Measurements from ENCODE around the gene C6orf132. TPM values are rescaled to one million over a fixed set of nuclear protein-coding genes. Genes with fewer than 3 reads are reported as not detected.

C6orf132 gene
- total and polyA plus RNA-seq, 2 of the 8 experiments (the other 6 are each of a cell fraction or from before 2014, with no cell fraction given) = 31.5 to 64.0 TPM

GRCh38 chr6:42105156-42105648 is 37.2 kb downstream of the C6orf132 start:
- Histone ChIP-seq H2BK15ac (ENCODE audit: low read length) (no peak overlapping the region), H3K27ac (ENCODE audit: low read depth, low read length) (no peak overlapping the region), H2AFZ (ENCODE audit: low read length) (no peak overlapping the region), H3K27me3 (replicated peaks in 1 of 4; ENCODE audit: control insufficient read depth in 3 of 4, extremely low read depth in 1 of 4, insufficient read depth in 3 of 4, low read length in 3 of 4) (no peaks in the 10 kb centered on the region; a peak in 1 of 7 replicates), H3K4ac (replicated peaks; ENCODE audit: insufficient read length, low read depth, low read length) (no peak overlapping the region), H4K91ac (replicated peaks; ENCODE audit: insufficient read length, low read length) (no peak overlapping the region), H3K36me3 (ENCODE audit: control insufficient read depth in 2 of 4, insufficient read depth in 4 of 4, low read length in 3 of 4) (peaks cover 7 to 34% (median 25%) of the 10 kb centered on the region in 4 experiments; a peak in 7 of 8 replicates), H3K4me3 (ENCODE audit: extremely low read depth in 1 of 4, insufficient read depth in 2 of 4, low read depth in 3 of 4, low read length in 4 of 4) (peak overlapping the region in 2 of 4 experiments; percentile 10 to 57; a peak in 3 of 8 replicates), H2BK5ac (ENCODE audit: low read depth, low read length) (no peak overlapping the region), H2AK5ac (ENCODE audit: low read depth, low read length) (no peak overlapping the region), H3K14ac (ENCODE audit: insufficient read length) (no peak overlapping the region), H3K79me1 (ENCODE audit: low read depth, low read length) (no peaks in the 10 kb centered on the region), H3K56ac (replicated peaks; ENCODE audit: insufficient read length, low read depth, low read length) (no peak overlapping the region), H3K9ac (replicated peaks in 1 of 4; ENCODE audit: extremely low read depth in 1 of 4, low read depth in 3 of 4, low read length in 3 of 4) (no peak overlapping the region), H3K18ac (ENCODE audit: extremely low read depth, low read length) (peak overlapping the region; percentile 48; the same call in 1 of the 2 replicates), H2BK12ac (ENCODE audit: low read depth, low read length) (no peak overlapping the region; the same call in 1 of the 2 replicates), H3K23ac (ENCODE audit: insufficient read length) (no peak overlapping the region), H3K79me2 (ENCODE audit: control insufficient read depth in 1 of 2, insufficient read depth in 2 of 2, low read length in 2 of 2) (no peaks in the 10 kb centered on the region; a peak in 1 of 4 replicates), H4K20me1 (replicated peaks in 1 of 2; ENCODE audit: control insufficient read depth in 1 of 2, insufficient read depth in 2 of 2, low read length in 2 of 2) (peaks cover 6 to 24% of the 10 kb centered on the region in 2 experiments), H2BK20ac (ENCODE audit: low read length) (no peak overlapping the region), H3K23me2 (ENCODE audit: low read depth, low read length) (no peaks in the 10 kb centered on the region; the same call in 1 of the 2 replicates), H3K4me1 (replicated peaks in 1 of 4; ENCODE audit: control insufficient read depth in 3 of 4, insufficient read depth in 4 of 4, low read length in 3 of 4) (peaks cover 0 to 7% (median 4%) of the 10 kb centered on the region in 4 experiments; a peak in 6 of 7 replicates), H3K4me2 (ENCODE audit: insufficient read depth in 1 of 2, low read depth in 2 of 2, low read length in 2 of 2) (peak overlapping the region; percentile 8 to 66; a peak in 3 of 4 replicates), H3K9me3 (ENCODE audit: insufficient read depth in 2 of 2, low read depth in 1 of 2, low read length in 1 of 2) (no peaks in the 10 kb centered on the region), H4K5ac (ENCODE audit: insufficient read length, low read depth, low read length) (no peak overlapping the region), H2BK120ac (replicated peaks; ENCODE audit: low read depth, low read length) (no peak overlapping the region), H4K8ac (ENCODE audit: extremely low read depth, insufficient read depth, low read length) (peak overlapping the region; percentile 71; the same call in 1 of the 2 replicates)
- WGBS, 2 experiments (ENCODE audit: extremely low coverage in 1 of 2, insufficient coverage in 1 of 2, insufficient read length in 1 of 2, insufficient replicate concordance in 2 of 2, low coverage in 1 of 2, low lambda C conversion rate in 2 of 2, missing lambda C conversion rate in 1 of 2) = 91% methylated on average over 15 of the region's 17 CpGs; no CpG with 5 or more reads in 1 of the 2 experiments
- POLR2A ChIA-PET (ENCODE audit: partially characterized antibody) = interaction anchor here (0.6 to 6.6 kb wide), 12 partner anchors 8 to 80 kb away, joined by 3 to 50 read pairs (median 4); partner anchors contain the start of gene TAF8
- TF ChIP-seq CTCF (IDR thresholded peaks at IDR 0.05; ENCODE audit: control extremely low read depth in 1 of 3, insufficient read depth in 1 of 3, low read depth in 1 of 3, low read length in 3 of 3) (peak in 2 of 3 experiments; percentile 33 to 37; a peak in 3 of 4 replicates), TBP (IDR thresholded peaks at IDR 0.05; ENCODE audit: low read depth, low read length) (no peak), CBX8 (IDR thresholded peaks at IDR 0.05; ENCODE audit: borderline replicate concordance, low read depth, low read length) (no peak), TAF1 (IDR thresholded peaks at IDR 0.05; ENCODE audit: low read depth, low read length) (no peak), NANOG (IDR thresholded peaks at IDR 0.05; ENCODE audit: insufficient read depth, low read depth, low read length, poor library complexity, severe bottlenecking) (no peak), ASH2L (IDR thresholded peaks at IDR 0.05; ENCODE audit: low read length) (no peak)
- DNase-seq (ENCODE audit: low read depth in 1 of 2, low spot score in 2 of 2) (peak in 1 of 2 experiments; percentile 58), FAIRE-seq (no peak)
- CTCF ChIA-PET (ENCODE audit: partially characterized antibody) = interaction anchor here (0.7 to 7.3 kb wide), 34 partner anchors 8 to 331 kb away, joined by 3 to 119 read pairs (median 8); partner anchors contain the start of genes C6orf132 and GUCA1B

Measured in H1 (cell line).